K562 (cell line): Measurements from ENCODE around the gene SEPHS2. TPM values are rescaled to one million over a fixed set of nuclear protein-coding genes. Genes with fewer than 3 reads are reported as not detected.
A peak's percentile ranks its signal among the peaks of the same experiment; 100 is the strongest.

Experiments used
- JUND ChIP-seq, 2 experiments: IDR thresholded peaks; 2 replicates in 1 of 2; 3 replicates in 1 of 2; pipeline ENCODE4 v1.6.1; 2011; ENCODE audit warnings: borderline replicate concordance in 2 of 2, low read depth in 2 of 2, low read length in 2 of 2, improper control_type of control experiment in 1 of 2, missing biosample characterization in 1 of 2, missing genetic modification characterization in 1 of 2, missing genetic modification reagents in 1 of 2
- KAT7 ChIP-seq: sonication (generic); formaldehyde crosslinking; IDR thresholded peaks from 2 replicates; pipeline ENCODE4 v1.8.0; 2022; ENCODE audit warnings: missing genetic modification reagents, mild to moderate bottlenecking, borderline replicate concordance
- KLF1 ChIP-seq: fragments of 450-650 bp; IDR thresholded peaks from 2 replicates; pipeline ENCODE4 v1.6.1; 2016; ENCODE audit warnings: missing genetic modification characterization, missing compliant biosample characterization
- MXI1 ChIP-seq: IDR thresholded peaks from 2 replicates; pipeline ENCODE4 v1.6.1; 2011; ENCODE audit warnings: low read depth, mild to moderate bottlenecking, improper control_type of control experiment, low read length
- NFYB ChIP-seq: IDR thresholded peaks from 2 replicates; pipeline ENCODE4 v1.6.1; 2011; ENCODE audit warnings: mild to moderate bottlenecking, moderate library complexity; ENCODE audit not compliant: insufficient read length; ENCODE audit errors: extremely low read depth
- POLR2AphosphoS2 ChIP-seq: IDR thresholded peaks from 2 replicates; pipeline ENCODE4 v1.6.1; 2012; ENCODE audit warnings: low read length, improper control_type of control experiment
- POLR2H ChIP-seq: IDR thresholded peaks from 2 replicates; pipeline ENCODE4 v1.6.1; 2016; ENCODE audit warnings: missing genetic modification characterization, low read depth, mild to moderate bottlenecking, control low read depth, missing compliant biosample characterization, moderate library complexity
- TBP ChIP-seq: optimal IDR thresholded peaks from 2 replicates; pipeline ENCODE3; 2011; ENCODE audit warnings: low read depth, low read length, improper control_type of control experiment
- TEAD4 ChIP-seq, 2 experiments: sonication (generic) in 1 of 2; formaldehyde crosslinking in 1 of 2; IDR thresholded peaks; 2 replicates each; pipeline versions ENCODE4 v1.6.1 to v1.8.0; 2012 to 2022; ENCODE audit warnings: borderline replicate concordance in 1 of 2, inconsistent platforms in 1 of 2, low read length in 1 of 2, mild to moderate bottlenecking in 1 of 2, missing genetic modification reagents in 1 of 2
- TOE1 ChIP-seq, 2 experiments: fragments of 450-650 bp in 1 of 2; sonication (generic) in 1 of 2; formaldehyde crosslinking in 1 of 2; IDR thresholded peaks; 2 replicates each; pipeline versions ENCODE4 v1.7.1 to v1.8.0; 2016 to 2022; ENCODE audit warnings: borderline replicate concordance in 2 of 2, mild to moderate bottlenecking in 2 of 2, antibody characterized with exemption in 1 of 2, inconsistent platforms in 1 of 2, low read depth in 1 of 2, missing genetic modification reagents in 1 of 2, moderate library complexity in 1 of 2
- ZNF280A ChIP-seq: fragments of 450-650 bp; IDR thresholded peaks from 2 replicates; pipeline ENCODE4 v1.6.1; 2018; ENCODE audit warnings: mild to moderate bottlenecking, low read depth; ENCODE audit not compliant: partially characterized antibody
- ZNF282 ChIP-seq: sonication (generic); formaldehyde crosslinking; IDR thresholded peaks from 2 replicates; pipeline ENCODE4 v1.8.1; 2023; ENCODE audit warnings: missing genetic modification reagents
- ZNF311 ChIP-seq: fragments of 250-450 bp; sonication (Bioruptor Pico); IDR thresholded peaks from 2 replicates; pipeline ENCODE4 v1.4.0; 2020; ENCODE audit warnings: mild to moderate bottlenecking, moderate library complexity
- ZNF316 ChIP-seq: fragments of 450-650 bp; IDR thresholded peaks from 2 replicates; pipeline ENCODE4 v1.6.1; 2016
- ZNF408 ChIP-seq: fragments of 250-450 bp; sonication (Bioruptor Pico); IDR thresholded peaks from 2 replicates; pipeline ENCODE4 v1.4.0; 2020; ENCODE audit warnings: low read depth, mild to moderate bottlenecking, moderate library complexity
- ZNF668 ChIP-seq: fragments of 250-450 bp; sonication (Bioruptor Pico); IDR thresholded peaks from 2 replicates; pipeline ENCODE4 v1.8.0; 2022; ENCODE audit warnings: mild to moderate bottlenecking, inconsistent platforms
- ZNF785 ChIP-seq: fragments of 250-450 bp; sonication (Bioruptor Pico); IDR thresholded peaks from 2 replicates; pipeline ENCODE4 v1.4.0; 2020; ENCODE audit warnings: mild to moderate bottlenecking
- polyA plus RNA-seq, 8 experiments: library from polyadenylated mRNA; depleted of rRNA in 4 of 8; stranded (reverse) in 5 of 8; unstranded in 3 of 8; fragments of >200 nt; fragmentation: Nextera tagmentation in 2 of 8; fragmentation: Illumina TruSeq in 1 of 8; extraction: Ambion mirVana in 2 of 8; extraction: Trizol in 1 of 8; gene quantifications; 2 replicates each; pipeline versions ENCODE4 v1.2.1 to v1.2.3, GENCODE V29; 2011 to 2014; ENCODE audit warnings: inconsistent platforms in 1 of 8, missing spikeins in 1 of 8
- total RNA-seq, 7 experiments: library from RNA; depleted of rRNA in 6 of 7; stranded (reverse); fragments of >200 nt in 6 of 7; fragmentation: Illumina TruSeq in 2 of 7; extraction: Trizol in 2 of 7; gene quantifications; 2 replicates each; pipeline versions ENCODE4 v1.2.1 to v1.2.3, GENCODE V29; 2011 to 2021; ENCODE audit warnings: low replicate concordance in 1 of 7
- TF ChIP-seq, protein P1 (sequence below): sonication (generic); formaldehyde crosslinking; IDR thresholded peaks from 2 replicates; pipeline ENCODE4 v1.5.0; 2020; ENCODE audit warnings: missing genetic modification reagents
- TF ChIP-seq, protein P2 (sequence below): fragments of 450-650 bp; formaldehyde crosslinking; IDR thresholded peaks from 2 replicates; pipeline ENCODE4 v1.4.0; 2020; ENCODE audit warnings: mild to moderate bottlenecking, moderate library complexity
- TF ChIP-seq, protein P3 (sequence below), 3 experiments: fragments of 200-800 bp in 1 of 3; sonication (Bioruptor generic) in 1 of 3; sonication (generic) in 1 of 3; formaldehyde crosslinking in 1 of 3; IDR thresholded peaks; 2 replicates each; pipeline versions ENCODE4 v1.6.1 to v1.8.0; 2016 to 2022; ENCODE audit warnings: mild to moderate bottlenecking in 2 of 3, missing compliant biosample characterization in 2 of 3, missing genetic modification characterization in 2 of 3, missing genetic modification reagents in 1 of 3

Gene SEPHS2
- total and polyA plus RNA-seq, 9 of the 15 experiments (the other 6 are each of a cell fraction or from before 2014, with no cell fraction given) = 20.9 to 90.6 (median 43.4) TPM

- TF ChIP-seq ZNF280A (no peak), NFYB (peak; percentile 89), KAT7 (CRISPR knock-in tag) (no peak), ZNF668 (CRISPR knock-in tag) (no peak), TEAD4 (IDR thresholded peaks at IDR 0.05; ENCODE audit: low read length) (no peak), TEAD4 (CRISPR knock-in tag; IDR thresholded peaks at IDR 0.05; ENCODE audit: borderline replicate concordance) (no peak), JUND (IDR thresholded peaks at IDR 0.05; ENCODE audit: borderline replicate concordance, low read depth, low read length) (peak; percentile 47), JUND (tag; IDR thresholded peaks at IDR 0.05; ENCODE audit: borderline replicate concordance, low read depth, low read length) (no peak; the same call in 1 of the 3 replicates), ZNF282 (CRISPR knock-in tag) (no peak), ZNF785 (CRISPR knock-in tag) (no peak), KLF1 (tag) (no peak), TBP (peak; percentile 99), ZNF408 (CRISPR knock-in tag) (no peak), MXI1 (no peak; the same call in 1 of the 2 replicates), ZNF311 (no peak), POLR2AphosphoS2 (peak; percentile 80; the same call in 1 of the 2 replicates), POLR2H (peak; percentile 98), ZNF316 (no peak), TOE1 (IDR thresholded peaks at IDR 0.05; ENCODE audit: borderline replicate concordance) (peak; percentile 97), TOE1 (CRISPR knock-in tag; IDR thresholded peaks at IDR 0.05; ENCODE audit: borderline replicate concordance, low read depth) (no peak)
- TF ChIP-seq, protein P1, sequence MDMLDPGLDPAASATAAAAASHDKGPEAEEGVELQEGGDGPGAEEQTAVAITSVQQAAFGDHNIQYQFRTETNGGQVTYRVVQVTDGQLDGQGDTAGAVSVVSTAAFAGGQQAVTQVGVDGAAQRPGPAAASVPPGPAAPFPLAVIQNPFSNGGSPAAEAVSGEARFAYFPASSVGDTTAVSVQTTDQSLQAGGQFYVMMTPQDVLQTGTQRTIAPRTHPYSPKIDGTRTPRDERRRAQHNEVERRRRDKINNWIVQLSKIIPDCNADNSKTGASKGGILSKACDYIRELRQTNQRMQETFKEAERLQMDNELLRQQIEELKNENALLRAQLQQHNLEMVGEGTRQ = peak; percentile 87
- TF ChIP-seq, protein P2, sequence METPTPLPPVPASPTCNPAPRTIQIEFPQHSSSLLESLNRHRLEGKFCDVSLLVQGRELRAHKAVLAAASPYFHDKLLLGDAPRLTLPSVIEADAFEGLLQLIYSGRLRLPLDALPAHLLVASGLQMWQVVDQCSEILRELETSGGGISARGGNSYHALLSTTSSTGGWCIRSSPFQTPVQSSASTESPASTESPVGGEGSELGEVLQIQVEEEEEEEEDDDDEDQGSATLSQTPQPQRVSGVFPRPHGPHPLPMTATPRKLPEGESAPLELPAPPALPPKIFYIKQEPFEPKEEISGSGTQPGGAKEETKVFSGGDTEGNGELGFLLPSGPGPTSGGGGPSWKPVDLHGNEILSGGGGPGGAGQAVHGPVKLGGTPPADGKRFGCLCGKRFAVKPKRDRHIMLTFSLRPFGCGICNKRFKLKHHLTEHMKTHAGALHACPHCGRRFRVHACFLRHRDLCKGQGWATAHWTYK (CRISPR knock-in tag) = peak; percentile 20; the same call in 1 of the 2 replicates
- TF ChIP-seq, protein P3, sequence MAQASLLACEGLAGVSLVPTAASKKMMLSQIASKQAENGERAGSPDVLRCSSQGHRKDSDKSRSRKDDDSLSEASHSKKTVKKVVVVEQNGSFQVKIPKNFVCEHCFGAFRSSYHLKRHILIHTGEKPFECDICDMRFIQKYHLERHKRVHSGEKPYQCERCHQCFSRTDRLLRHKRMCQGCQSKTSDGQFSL (CRISPR knock-in tag; IDR thresholded peaks at IDR 0.05) = no peak; the same call in 1 of the 2 replicates
- TF ChIP-seq, protein P3 (tag; IDR thresholded peaks at IDR 0.05) = no peak
Measured at GRCh38 chr16:30445408-30446202, at the start of gene SEPHS2 (continued).
